DND-41 (cell line): ENCODE results near the gene LEUTX.

Source experiments
- CTCF ChIP-seq: IDR thresholded peaks from 2 replicates; pipeline ENCODE4 v1.5.1; 2012; ENCODE audit warnings: borderline replicate concordance, low read length, moderate library complexity, mild to moderate bottlenecking; ENCODE audit not compliant: poor library complexity, severe bottlenecking; ENCODE audit errors: extremely low read depth
- EZH2 ChIP-seq: IDR thresholded peaks from 3 replicates; pipeline ENCODE4 v1.6.1; 2012; ENCODE audit warnings: borderline replicate concordance, low read depth, mild to moderate bottlenecking, moderate library complexity, low read length, inconsistent platforms; ENCODE audit not compliant: severe bottlenecking

GRCh38 chr19:39731685-39732084 lies 47.0 kb upstream of the LEUTX start:
- TF ChIP-seq EZH2 (no peak), CTCF (no peak)
